AG04449 (cell line): ENCODE results near the gene LRRIQ4.

Source experiments
- CTCF ChIA-PET: fragments of 350-600 bp; formaldehyde crosslinking; extraction: SDS; loops from one replicate; lab custom pipeline; 2021; ENCODE audit warnings: antibody characterized with exemption; lab: Yijun Ruan, JAX
- POLR2A ChIA-PET: fragments of 400-600, 350-600 bp; formaldehyde crosslinking; extraction: SDS; loops from one replicate; lab custom pipeline; 2020; ENCODE audit warnings: antibody characterized with exemption, inconsistent platforms; lab: Yijun Ruan, JAX
- DNase-seq: peaks from one replicate; pipeline ENCODE4 v3.0.0-alpha.2; 2010; ENCODE audit warnings: low read depth, low spot score
- H3K4me3 ChIP-seq: 2 replicates; pipeline ENCODE4 v1.5.1; 2011; ENCODE audit warnings: low read depth, mild to moderate bottlenecking, control low read depth, low read length
- CTCF ChIP-seq: IDR thresholded peaks from one replicate; pipeline ENCODE4 v1.5.1; 2011; ENCODE audit warnings: mild to moderate bottlenecking, moderate library complexity, low read length, control low read depth, inconsistent platforms; ENCODE audit not compliant: insufficient read depth; ENCODE audit errors: missing control alignments

The LRRIQ4 gene

GRCh38 chr3:169780742-169781141, 31.9 kb upstream of the LRRIQ4 start:
- CTCF ChIA-PET: interaction anchor here (1.0 kb wide), 1 partner anchor 8 kb away, joined by 4 read pairs; no protein-coding TSS in a partner anchor
- H3K4me3 ChIP-seq: no peak overlapping the region
- POLR2A ChIA-PET: no interaction called here

GRCh38 chr3:169781209-169781855, 31.3 kb upstream of the LRRIQ4 start:
- H3K4me3 ChIP-seq: no peak overlapping the region
- ChIA-PET POLR2A (no interaction called here), CTCF (interaction anchor here (1.0 kb wide), 1 partner anchor 9 kb away, joined by 4 read pairs; no protein-coding TSS in a partner anchor)
- no peak for TF ChIP-seq CTCF
- DNase-seq: no peak

More at GRCh38 chr3:169780742-169781141, 31.9 kb upstream of the LRRIQ4 start:
- DNase-seq: no peak
- TF ChIP-seq CTCF: no peak

GRCh38 chr3:169787120-169787519, 25.6 kb upstream of the LRRIQ4 start:
- CTCF ChIA-PET: no interaction called here
- H3K4me3 ChIP-seq: no peak overlapping the region
- TF ChIP-seq CTCF: no peak
- DNase-seq: no peak
- POLR2A ChIA-PET: no interaction called here

- H3K4me3 ChIP-seq: no peak overlapping the region
- DNase-seq: no peak
- POLR2A ChIA-PET: no interaction called here
- TF ChIP-seq CTCF: no peak
- CTCF ChIA-PET: no interaction called here
Measured at GRCh38 chr3:169787791-169788190, 24.9 kb upstream of the LRRIQ4 start.

- H3K4me3 ChIP-seq: no peak overlapping the region
- POLR2A ChIA-PET: no interaction called here
- no peak for DNase-seq
- CTCF ChIA-PET: no interaction called here
- TF ChIP-seq CTCF: no peak
Measured at GRCh38 chr3:169790219-169790618, 22.5 kb upstream of the LRRIQ4 start.

GRCh38 chr3:169790687-169791429, 21.8 kb upstream of the LRRIQ4 start:
- ChIA-PET POLR2A (no interaction called here), CTCF (no interaction called here)
- H3K4me3 ChIP-seq: no peak overlapping the region
- no peak for DNase-seq
- no peak for TF ChIP-seq CTCF
